Transverse colon (tissue), 3 donors: ENCODE results near the gene IL20RA.
"Not testable (repeated sequence)": the region's sequence is repeated elsewhere in the genome, so short reads cannot be mapped to it uniquely, and the experiment has no call there.

Source experiments
- CTCF ChIP-seq, 5 experiments: fragments of 200-600 bp in 3 of 5; fragments of 450-650 bp in 2 of 5; sonication (generic) in 3 of 5; IDR thresholded peaks; 1 replicate in 2 of 5; 2 replicates in 3 of 5; pipeline ENCODE4 v1.5.1; 2016 to 2017; ENCODE audit warnings: antibody characterized with exemption in 5 of 5, inconsistent platforms in 3 of 5, mild to moderate bottlenecking in 2 of 5, moderate library complexity in 1 of 5
- EP300 ChIP-seq: sonication (generic); formaldehyde crosslinking; IDR thresholded peaks from one replicate; pipeline ENCODE4 v1.6.1; 2017; ENCODE audit warnings: antibody characterized with exemption, low read depth

- not testable (repeated sequence) for TF ChIP-seq CTCF (IDR thresholded peaks at IDR 0.05); EP300
Observed at GRCh38 chr6:137075790-137076189, 31.0 kb upstream of the IL20RA start.
